HG03135 (cell line): ENCODE results near the gene ETNK1.
"Not testable (repeated sequence)": the region's sequence is repeated elsewhere in the genome, so short reads cannot be mapped to it uniquely, and the experiment has no call there.

Experiments
- ATAC-seq: cut with Tn5 transposase; IDR thresholded peaks from one replicate; pipeline ENCODE4 v1.9.1; 2021; ENCODE audit warnings: mild to moderate bottlenecking, moderate library complexity; ENCODE audit not compliant: unreplicated experiment

ETNK1 gene

DNA sequence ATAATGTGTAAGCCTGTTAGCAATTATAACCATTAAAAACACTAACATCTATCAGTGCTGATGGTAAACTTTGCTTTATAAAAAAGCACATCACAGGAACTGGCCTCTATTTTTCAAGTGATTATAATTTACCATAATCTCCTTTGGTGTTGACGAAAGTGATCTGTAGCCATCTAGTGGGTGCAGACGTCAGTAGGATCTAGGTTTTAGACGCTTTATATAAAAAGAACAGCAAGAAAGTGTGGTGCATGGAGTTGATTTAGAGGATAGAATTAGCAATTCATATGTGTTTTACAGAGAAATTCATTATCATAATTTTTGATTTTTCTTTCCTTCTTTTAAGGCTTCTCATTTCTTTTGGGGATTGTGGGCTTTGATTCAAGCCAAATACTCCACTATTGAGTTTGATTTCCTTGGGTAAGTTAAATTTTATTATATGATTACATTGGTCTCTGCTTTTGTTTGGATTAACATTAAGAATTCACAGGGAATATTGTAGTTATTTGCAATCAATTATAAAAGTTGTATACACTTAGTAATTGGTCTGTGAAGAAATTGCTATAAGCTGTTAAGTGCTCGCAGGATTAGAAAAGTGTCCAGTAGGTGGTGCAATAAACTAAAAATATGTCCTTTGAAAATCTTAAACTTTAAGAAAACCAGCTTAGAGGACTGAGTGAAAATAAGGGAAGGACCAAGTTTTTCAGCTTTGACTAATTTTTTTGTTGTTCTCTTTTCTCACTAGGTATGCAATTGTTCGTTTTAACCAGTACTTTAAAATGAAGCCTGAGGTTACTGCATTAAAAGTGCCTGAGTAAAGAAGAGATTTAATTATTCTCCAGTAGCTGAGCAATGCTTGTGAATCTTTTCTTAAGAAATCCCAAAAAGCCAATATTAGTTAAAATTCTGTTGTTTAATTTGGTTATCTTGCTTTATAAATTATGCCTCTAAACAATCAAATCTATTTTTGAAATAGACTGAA, 59.5 kb downstream of the ETNK1 start:
- ATAC-seq = peak; percentile 48

DNA sequence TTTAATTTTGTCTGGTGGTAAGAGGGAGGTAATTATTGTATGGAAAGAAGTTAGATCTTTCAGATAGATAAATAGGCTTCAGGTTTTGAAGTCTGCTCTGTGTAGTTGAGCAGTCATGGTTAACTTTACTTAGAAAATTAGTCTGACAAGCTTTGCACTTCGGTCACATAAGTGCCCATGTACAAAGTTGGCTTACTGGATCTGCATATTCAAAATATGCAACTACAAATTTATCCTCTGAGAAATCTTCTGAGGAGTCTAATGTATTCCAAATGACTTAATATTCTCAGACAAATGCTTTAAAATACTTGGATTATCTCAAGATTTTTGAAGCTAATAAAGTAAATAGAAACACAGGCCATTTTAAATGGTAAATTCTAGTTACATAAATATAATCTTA, 61.2 kb downstream of the ETNK1 start:
- no peak for ATAC-seq

DNA sequence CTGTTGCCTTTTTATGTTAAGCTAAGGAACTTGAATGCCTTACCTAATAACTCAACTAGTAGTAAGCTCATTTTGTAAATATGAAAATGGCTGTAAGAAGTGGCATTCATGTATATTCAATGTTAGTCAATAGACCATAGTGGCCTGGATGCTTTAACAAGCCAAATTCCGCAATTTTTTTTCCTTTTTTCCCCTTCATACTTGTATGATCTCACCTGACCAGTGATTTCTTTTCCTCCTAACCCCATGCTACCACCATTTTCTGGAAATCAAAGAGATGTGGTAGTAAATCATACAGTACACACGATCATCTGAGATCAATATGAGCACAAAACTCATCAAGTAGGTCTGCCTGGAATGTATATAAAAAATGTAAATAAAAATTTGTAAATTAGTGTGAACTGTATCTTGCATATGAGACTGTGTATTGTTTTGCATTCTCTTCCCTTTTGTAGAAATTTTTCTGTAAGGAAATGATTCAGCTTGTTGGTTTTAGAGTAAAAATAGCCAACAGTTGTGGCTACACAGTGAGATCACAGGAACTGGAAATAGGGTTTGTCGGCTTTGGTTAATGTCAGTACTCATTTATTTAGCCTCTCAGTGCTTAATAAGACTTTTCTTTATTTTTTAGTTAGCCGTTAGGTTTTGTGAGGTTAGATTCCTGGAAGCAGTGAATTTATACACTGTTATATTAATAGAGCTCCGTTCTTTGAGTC, 62.5 kb downstream of the ETNK1 start:
- peak; percentile 76 for ATAC-seq

GRCh38 chr12:22689876-22690275, 64.9 kb downstream of the ETNK1 start:
- no peak for ATAC-seq

- no peak for ATAC-seq
These were observed 66.3 kb downstream of the ETNK1 start for GRCh38 chr12:22691319-22691718.

GRCh38 chr12:22692467-22692866, 67.5 kb downstream of the ETNK1 start:
- not testable (repeated sequence) for ATAC-seq

GRCh38 chr12:22692964-22693555, 68.1 kb downstream of the ETNK1 start:
- ATAC-seq = no peak

DNA sequence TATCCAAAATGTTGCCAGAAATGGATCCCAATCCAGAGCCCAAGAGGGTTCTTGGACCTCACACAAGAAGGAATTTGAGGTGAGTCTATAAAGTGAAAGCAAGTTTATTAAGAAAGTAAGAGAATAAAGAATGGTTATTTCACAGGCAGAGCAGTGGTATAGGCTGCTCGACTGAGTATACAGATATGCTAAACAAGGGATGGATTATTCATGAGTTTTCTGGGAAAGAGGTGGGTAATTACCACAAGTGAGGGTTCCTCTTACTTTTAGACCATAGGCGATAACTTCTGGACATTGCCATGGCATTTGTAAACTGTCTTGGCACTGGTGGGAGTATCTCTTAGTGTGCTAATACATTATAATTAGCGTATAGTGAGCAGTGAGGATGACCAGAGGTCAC, 73.6 kb downstream of the ETNK1 start:
- ATAC-seq = no peak

GRCh38 chr12:22699705-22700104, 74.7 kb downstream of the ETNK1 start:
- not testable (repeated sequence) for ATAC-seq

- ATAC-seq = no peak
These were observed 75.1 kb downstream of the ETNK1 start for GRCh38 chr12:22700106-22700505.

DNA sequence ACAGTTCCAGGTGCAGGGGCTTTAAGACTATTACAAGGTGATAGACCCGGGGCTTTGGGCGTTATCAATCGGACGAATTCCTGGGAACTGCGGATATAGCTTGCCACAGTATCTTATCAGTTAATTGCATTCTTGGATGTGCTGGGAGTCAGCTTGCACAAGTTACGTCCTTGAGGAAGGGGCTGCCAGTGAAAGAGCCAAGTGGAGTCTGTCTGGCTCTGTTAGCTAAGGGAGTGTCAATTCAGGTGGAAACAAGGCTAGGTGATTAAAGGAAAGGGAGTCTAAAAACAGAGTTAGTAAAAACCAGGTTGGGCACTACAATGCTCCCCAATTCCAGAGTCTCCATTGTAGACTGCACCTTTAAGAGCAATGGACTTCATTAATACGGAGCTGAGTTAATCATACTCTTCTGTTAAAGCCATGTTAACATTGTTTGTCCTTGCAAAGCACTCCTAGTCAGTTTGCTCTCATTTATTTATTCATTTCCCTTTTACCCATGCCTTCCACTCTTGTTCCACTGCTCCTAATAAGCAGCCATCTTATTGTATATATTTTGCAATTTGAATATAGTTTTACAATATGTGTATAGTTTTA, 76.3 kb downstream of the ETNK1 start:
- not testable (repeated sequence) for ATAC-seq

- no peak for ATAC-seq
These were observed 77.7 kb downstream of the ETNK1 start for GRCh38 chr12:22702690-22703089.

- ATAC-seq = no peak
These were observed 84.3 kb downstream of the ETNK1 start for GRCh38 chr12:22709292-22709691.

DNA sequence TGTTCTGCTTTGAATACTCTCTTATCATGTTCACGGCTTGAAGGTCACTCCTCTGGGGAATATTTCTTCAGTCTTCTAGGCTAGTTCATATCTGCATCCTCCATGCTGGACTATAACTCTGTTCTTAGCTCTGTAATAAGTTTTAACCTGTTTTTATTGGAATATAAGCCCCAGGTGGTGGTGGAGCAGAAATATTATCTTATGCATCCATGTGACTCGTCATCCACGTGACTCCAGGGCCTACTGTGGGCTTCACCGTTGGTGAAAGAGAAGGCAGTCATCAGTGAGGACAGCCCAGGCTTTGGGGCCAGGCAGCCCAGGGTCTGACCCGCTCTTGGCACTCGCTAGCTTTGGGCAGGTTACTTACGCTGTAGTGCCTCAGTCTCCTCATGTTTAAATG, 87.1 kb downstream of the ETNK1 start:
- ATAC-seq = no peak

DNA sequence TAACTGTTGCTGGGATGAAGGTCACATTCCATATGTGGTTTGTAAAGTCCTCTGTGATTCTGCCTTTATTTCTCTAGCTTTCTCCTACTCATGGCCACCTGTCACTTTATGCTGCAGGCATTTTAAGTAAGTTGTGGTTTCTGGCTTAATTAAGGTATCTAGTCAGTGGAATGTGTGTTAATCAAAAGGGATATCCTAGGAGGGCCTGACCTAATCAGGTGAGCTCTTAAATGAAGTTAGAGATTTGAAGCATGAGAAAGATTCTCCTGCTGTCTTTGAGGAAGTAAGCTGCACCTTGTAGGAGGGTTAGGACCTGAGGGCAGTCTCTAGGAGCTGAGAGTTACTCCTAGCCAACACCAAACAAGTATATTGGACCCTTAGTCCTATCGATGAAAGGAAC, 90.3 kb downstream of the ETNK1 start:
- no peak for ATAC-seq

- ATAC-seq = no peak
These were observed 94.8 kb downstream of the ETNK1 start for GRCh38 chr12:22719745-22720144.

DNA sequence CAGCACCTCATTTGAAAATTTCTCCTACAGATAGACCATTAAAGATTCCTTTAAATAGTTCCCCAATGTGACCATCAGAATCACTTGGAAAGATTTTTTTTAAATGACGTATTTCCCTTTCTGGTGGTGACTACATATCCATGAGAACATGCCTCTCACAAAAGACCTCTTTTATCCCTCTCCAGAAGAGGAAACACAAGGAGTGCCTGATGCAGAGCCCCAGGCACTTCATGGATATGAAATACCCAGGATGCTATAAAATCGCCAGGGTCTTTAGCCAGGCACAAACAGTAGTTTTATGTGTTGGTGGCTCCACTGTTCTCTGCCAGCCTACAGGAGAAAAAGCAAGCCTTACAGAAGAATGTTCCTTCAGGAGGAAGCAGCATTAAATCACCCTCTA, 97.1 kb downstream of the ETNK1 start:
- ATAC-seq = no peak

DNA sequence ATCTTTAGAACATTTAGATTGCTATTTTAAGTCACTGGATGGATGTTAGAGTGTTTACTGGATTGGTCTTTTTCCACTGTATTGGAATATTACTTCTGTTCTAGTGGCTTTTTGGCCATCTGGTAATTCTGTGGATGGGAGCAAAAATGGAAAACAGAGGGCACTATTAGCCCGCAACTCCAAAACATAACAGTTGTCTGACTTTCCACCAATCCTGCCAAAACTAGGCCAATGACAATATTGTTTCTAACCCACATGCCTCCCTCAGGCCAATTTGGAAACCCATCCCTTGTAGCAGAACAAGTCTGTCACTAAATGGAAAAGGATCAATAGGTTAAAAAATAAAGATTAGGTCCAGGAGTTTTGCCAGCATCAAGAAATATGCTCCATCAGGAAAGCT, 97.8 kb downstream of the ETNK1 start:
- ATAC-seq = no peak

DNA sequence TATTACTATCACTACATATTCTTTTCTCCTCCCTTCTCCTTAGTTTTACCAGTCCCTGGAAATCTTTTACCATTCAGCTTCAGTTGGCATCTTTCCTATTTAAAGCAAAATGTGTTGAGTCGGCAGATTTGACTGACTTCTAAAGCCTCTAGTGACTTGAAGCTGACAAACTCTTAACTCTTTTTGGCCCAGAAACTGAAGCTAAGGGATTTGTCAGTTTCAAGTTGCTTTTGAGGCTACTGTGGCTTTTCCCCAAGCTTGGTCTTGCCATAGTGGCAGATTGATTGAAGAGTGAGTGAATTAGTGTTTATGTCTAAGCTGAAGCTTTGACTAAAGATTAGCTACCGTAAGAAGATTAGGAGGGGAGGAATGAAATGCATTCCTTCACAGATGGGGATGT, 104.0 kb downstream of the ETNK1 start:
- ATAC-seq = no peak

GRCh38 chr12:22729431-22729956, 104.5 kb downstream of the ETNK1 start:
- ATAC-seq = no peak

DNA sequence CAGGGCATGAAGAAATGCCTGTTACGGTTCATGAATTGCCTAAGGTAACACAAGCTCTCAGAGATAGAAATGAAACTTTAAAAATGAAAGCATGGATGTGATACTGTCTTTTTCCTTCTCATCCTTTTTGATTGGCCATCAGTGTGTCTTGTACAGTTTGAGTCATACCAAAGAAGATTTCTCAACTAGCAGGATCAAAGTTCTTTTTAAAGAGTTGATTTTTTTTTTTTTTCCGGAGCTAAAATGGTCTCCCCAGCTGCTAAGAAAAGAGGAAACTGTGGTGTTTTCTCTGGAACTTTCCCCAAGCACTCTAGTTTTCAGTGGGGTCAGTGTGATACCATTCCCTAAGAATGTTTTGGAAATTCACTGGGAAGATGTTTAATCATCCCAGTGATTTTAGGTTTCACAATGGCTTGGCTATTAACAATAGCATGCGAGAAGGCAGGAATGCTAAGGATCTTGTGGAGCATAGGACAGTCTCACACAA, 105.0 kb downstream of the ETNK1 start:
- no peak for ATAC-seq
